ENCODE measurements around the gene SIRPA.

SIRPA gene

GRCh38 chr20:1934156-1934555, 38.9 kb downstream of the SIRPA start:
- DNase-seq (ENCODE audit: low read depth): no peak

- DNase-seq (ENCODE audit: low read depth): no peak
These were observed 39.7 kb downstream of the SIRPA start for GRCh38 chr20:1934721-1935573.

GRCh38 chr20:1935696-1936366, 40.6 kb downstream of the SIRPA start:
- no peak for DNase-seq (ENCODE audit: low read depth)

- no peak for DNase-seq (ENCODE audit: low read depth)
These were observed 42.2 kb downstream of the SIRPA start for GRCh38 chr20:1937316-1937976.

GRCh38 chr20:1938464-1939269, 43.5 kb downstream of the SIRPA start:
- DNase-seq (ENCODE audit: low read depth): no peak

GRCh38 chr20:1939270-1939595, 44.0 kb downstream of the SIRPA start:
- no peak for DNase-seq (ENCODE audit: low read depth)

GRCh38 chr20:1940581-1940980, 45.4 kb downstream of the SIRPA start:
- DNase-seq (ENCODE audit: low read depth): no peak

- DNase-seq (ENCODE audit: low read depth): no peak
These were observed 46.0 kb downstream of the SIRPA start for GRCh38 chr20:1941226-1941625.

GRCh38 chr20:1942061-1942460, 46.9 kb downstream of the SIRPA start:
- no peak for DNase-seq (ENCODE audit: low read depth)

- DNase-seq (ENCODE audit: low read depth): no peak
These were observed 47.5 kb downstream of the SIRPA start for GRCh38 chr20:1942486-1943274.

GRCh38 chr20:1943275-1944002, 48.2 kb downstream of the SIRPA start:
- DNase-seq (ENCODE audit: low read depth): no peak

GRCh38 chr20:1944345-1945091, 49.3 kb downstream of the SIRPA start:
- DNase-seq (ENCODE audit: low read depth): no peak

GRCh38 chr20:1945134-1945618, 50.0 kb downstream of the SIRPA start:
- DNase-seq (ENCODE audit: low read depth): no peak

GRCh38 chr20:1945660-1946059, 50.5 kb downstream of the SIRPA start:
- no peak for DNase-seq (ENCODE audit: low read depth)

- DNase-seq (ENCODE audit: low read depth): no peak
These were observed 51.2 kb downstream of the SIRPA start for GRCh38 chr20:1946442-1946761.

GRCh38 chr20:1946762-1947534, 51.7 kb downstream of the SIRPA start:
- no peak for DNase-seq (ENCODE audit: low read depth)

- no peak for DNase-seq (ENCODE audit: low read depth)
These were observed 52.3 kb downstream of the SIRPA start for GRCh38 chr20:1947535-1947846.

GRCh38 chr20:1949347-1950100, 54.3 kb downstream of the SIRPA start:
- DNase-seq (ENCODE audit: low read depth): no peak

- DNase-seq (ENCODE audit: low read depth): no peak
These were observed 55.6 kb downstream of the SIRPA start for GRCh38 chr20:1950836-1951235.
